NCI-H128 (cell line): ENCODE data around the gene RAB4B.
"Not testable (repeated sequence)": the region's sequence is repeated elsewhere in the genome, so short reads cannot be mapped to it uniquely, and the experiment has no call there.

ENCODE experiments used
- DNase-seq: peaks from one replicate; lab custom pipeline; 2025; ENCODE audit not compliant: unreplicated experiment; lab: John Stamatoyannopoulos, UW

RAB4B gene

DNA sequence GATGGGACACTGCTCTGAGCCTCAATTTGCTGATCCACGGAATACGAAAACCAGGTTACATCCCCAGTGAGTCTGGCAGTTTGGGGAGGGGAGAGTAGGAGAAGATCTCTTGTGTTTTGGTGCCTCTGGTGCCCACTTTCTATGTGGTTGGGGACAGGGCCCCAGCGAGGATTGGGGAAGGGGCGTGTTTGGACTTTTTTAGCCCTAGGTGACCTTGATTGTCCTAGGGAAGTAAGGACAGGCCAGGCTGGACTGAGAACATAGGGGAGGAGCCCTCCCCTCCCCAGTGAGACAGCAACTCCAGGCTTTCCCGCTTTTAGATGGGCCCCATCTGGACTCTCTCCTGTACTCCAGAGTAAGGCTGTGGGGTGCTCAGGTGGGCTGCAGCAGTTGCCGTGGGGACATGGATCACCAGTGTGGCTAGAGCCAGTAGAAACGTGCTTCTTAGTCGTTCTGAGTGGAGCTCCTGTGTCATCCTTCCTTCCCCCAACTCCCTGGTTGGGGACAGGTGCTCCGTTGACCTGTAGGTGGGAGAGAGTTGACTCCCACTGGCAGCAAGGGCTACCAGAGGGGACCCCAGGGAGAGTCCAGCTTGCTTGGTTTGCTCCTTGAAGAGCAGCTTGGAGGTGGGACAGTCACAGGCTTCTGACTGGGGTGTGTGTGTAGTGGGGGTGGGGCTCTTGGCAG lies 25.3 kb downstream of the RAB4B start:
- DNase-seq: no peak

DNA sequence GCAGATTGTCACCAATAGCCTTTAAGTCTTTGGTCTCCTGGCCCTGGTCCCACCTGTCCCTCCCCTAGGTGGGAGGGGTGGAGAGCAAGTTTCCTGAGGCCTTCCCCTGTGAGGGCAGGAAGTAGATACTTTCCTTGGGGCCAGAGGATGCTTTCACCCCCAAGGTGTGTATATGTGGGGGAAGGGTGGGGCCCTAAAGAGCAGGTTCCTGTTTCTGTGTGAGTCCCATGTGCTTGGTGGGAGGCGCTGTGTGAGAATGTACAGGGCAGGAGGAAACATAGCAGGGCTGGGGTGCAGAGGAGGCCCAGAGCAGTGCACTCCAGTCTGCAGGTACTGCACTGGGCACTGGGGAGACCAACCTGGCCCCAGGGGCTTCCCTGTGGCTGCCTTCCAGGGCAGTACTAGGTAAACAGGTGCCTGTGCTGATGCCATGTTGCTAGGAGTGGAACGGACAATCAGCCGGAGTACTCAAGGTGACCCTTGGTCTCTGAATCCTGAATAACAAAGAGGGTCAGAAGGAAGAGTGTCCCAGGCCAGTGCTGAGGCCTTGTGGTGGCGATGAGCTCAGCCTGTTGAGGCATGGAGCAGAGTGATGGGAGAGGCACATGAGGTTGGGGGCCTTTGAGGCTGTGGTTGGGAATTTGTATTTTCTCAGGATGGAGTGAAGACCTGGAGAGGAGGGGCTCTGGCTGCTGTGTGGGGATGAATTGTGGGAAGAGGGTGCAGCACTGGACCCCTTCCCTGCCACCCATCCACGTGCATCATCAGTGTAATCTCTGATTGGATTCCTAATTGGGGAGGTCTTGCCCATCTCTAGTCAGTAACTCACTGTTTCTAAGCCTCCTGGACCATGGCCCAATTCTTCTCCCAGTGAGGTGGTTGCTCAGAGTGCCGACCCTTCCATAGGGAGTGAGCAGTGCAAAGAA lies 26.1 kb downstream of the RAB4B start:
- no peak for DNase-seq

DNA sequence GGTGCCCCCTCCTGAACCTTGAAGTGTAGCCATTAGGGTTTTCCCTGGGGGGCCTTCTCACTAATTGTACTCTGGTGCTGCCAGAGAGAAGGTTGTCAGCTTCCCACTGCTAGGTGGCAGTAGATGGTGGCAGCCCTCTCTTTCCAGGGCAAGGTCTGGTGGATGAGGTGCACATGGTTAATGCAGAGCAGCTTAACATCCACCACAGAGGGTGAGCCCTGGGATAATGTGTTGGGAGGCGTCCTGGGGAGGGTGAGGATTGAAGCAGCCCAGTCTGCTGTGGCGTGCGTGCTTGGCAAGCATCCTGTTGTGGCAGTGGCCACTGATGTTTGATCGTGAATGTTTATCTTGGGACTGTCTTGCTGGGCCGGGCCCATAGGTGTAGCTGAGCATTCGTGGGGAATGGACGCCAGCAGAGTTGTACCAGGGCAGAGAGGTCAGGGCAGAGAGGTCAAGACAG lies 26.8 kb downstream of the RAB4B start:
- DNase-seq: no peak

DNA sequence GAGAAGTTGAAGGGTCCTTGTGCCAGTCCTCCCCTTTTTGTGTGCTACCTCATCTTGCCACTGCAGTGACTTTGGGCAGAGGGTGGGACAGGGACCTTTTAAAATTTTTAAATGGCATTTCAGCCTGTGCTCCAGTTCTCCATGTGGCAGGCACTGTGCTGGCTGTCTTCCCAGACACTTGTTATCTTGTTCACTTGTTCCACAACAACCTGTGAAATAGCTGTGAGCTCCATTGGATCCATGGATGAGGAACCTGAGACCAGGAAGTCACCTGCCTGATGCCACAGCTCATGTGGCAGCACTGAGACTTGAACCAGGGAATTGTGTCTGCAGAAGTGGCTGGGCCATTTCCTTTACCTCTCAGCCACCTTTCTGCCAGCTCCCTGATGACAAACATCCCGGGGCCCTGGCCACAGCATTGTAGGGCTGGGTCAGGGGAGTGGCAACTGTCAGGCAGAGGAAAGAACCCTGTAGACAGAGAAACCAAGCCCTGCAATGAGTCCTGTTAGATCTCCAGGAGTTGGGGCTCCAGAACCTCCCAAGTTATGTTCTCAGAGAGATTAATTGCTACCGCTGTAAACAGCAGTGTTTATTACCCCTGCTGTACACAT lies 27.3 kb downstream of the RAB4B start:
- no peak for DNase-seq

DNA sequence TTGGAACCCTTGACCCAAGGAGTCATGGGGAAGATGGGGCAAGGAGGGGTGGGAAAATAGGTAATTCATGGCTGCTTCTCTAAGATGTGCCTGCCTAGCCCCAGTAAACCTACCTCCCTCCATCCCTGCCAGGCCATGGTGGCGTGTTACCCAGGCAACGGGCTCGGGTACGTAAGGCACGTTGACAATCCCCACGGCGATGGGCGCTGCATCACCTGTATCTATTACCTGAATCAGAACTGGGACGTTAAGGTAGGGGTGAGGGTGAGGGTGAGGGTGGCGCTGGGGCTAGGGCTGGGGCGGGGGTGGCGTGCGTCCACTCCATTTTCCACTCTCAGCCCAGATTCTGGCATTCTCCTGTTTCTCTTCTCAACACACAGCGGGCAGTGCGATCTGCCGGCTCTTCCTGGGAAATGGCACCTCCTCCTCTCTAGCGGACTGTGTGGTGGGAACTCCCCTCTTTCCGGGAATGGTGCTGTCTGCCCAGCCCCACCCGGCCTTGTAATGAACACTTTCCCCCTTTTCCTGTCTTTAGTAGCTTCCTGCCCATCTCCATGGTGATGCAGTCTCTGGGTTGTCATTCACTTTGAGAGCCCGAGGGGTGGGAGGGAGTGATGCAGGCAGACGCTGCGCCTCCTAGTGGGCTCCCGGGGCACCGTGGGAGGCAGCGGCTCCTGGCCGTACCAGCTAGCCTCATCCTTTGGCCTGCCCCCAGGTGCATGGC lies 28.5 kb downstream of the RAB4B start:
- no peak for DNase-seq

DNA sequence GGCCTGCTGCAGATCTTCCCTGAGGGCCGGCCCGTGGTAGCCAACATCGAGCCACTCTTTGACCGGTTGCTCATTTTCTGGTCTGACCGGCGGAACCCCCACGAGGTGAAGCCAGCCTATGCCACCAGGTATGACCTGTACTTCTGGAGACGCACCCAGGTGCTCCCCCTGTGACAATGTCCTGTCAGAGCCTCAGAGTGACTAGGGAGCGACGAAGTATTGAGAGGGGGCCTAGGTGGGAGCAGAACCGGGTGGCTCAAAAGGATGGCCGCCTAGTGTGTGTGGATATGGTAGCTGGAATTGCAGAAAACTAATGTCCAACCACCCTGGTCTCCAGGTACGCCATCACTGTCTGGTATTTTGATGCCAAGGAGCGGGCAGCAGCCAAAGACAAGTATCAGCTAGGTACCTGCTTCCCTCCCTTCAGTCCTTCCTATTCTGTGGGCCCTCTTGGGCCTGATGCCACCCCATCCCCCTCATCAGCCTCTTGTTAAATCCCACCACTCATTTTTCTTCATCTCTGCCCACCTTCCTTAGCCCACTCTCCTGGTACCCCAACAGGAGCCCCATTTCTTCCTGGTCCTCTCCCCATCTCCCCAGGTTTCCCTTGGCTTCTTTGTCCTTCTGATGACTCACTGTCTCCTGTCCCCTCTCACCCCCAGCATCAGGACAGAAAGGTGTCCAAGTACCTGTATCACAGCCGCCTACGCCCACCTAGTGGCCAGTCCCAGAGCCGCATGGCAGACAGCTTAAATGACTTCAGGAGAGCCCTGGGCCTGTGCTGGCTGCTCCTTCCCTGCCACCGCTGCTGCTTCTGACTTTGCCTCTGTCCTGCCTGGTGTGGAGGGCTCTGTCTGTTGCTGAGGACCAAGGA lies 29.3 kb downstream of the RAB4B start:
- no peak for DNase-seq

DNA sequence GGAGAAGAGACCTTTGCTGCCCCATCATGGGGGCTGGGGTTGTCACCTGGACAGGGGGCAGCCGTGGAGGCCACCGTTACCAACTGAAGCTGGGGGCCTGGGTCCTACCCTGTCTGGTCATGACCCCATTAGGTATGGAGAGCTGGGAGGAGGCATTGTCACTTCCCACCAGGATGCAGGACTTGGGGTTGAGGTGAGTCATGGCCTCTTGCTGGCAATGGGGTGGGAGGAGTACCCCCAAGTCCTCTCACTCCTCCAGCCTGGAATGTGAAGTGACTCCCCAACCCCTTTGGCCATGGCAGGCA lies 29.9 kb downstream of the RAB4B start:
- DNase-seq: no peak

DNA sequence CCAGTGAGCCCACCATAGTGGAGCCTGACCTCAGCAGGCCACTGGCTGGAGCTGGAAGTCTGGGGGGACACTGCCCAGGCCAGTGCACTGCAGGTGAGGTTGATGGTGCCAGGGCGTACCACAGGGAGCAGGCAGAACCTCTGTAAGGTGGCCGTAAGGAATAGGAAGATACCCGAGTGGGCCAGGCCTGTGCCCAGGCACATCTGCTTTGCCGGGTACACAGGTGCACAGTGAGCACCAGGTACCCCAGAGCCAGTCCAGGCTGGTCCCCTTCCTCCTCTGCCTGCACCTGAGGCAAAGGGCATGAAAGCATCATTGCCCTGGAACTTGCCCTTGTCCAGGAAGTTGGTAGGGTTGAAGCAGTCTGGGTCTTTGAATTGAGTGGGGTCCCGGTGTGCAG lies 30.4 kb downstream of the RAB4B start:
- no peak for DNase-seq

DNA sequence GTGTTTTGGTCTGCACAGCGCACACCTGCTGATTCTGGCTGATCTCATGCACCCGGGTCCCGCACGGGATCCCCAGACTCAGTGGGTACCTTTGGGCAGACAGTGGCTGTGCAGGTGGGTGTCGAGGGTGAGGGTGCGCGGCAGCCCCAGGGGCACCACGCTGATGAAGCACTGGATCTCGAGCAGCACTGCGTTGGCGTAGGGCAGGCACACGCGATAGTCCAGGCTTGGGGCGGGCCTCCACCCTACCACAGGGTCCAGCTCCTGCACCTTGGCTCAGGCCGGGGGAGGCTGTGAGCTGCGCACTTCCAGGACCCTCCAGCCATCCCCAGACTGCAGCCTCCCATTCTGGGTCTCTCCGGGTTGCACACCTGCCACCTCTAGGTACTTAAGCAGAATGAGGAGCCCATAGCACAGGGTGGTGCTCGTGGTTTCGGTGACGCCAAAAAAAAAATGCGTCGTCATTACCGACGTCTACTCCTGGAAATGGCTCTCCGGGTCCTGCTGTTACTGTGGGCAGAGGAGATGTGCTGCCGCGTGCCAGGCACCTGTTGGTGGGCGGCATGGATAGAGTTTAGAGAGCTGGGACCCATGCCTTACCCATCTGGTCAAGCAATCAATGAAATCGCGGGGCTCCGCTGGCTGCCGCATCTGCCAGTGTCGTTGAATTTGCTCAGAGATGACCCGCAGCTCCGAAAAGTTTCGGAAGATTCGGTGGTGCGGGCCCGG lies 31.5 kb downstream of the RAB4B start:
- no peak for DNase-seq

DNA sequence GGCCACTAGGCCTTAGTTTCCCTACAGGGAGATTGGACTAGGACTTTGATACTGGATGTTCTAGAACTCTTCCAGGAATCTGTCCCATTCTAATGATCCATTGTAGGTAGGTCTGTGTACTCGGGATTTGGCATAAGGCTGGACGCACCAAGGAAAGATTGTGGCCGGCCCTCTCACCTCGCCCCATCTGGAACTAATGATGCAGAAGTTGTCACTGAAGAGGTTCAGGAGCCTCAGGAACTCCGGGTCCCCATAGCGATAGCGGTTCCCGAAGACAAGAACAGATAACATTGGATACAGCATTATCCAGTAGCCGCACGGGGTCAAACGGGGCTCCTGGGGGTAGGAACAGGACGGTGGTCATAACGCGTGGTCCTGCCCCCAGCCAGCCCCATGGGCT lies 32.1 kb downstream of the RAB4B start:
- no peak for DNase-seq

DNA sequence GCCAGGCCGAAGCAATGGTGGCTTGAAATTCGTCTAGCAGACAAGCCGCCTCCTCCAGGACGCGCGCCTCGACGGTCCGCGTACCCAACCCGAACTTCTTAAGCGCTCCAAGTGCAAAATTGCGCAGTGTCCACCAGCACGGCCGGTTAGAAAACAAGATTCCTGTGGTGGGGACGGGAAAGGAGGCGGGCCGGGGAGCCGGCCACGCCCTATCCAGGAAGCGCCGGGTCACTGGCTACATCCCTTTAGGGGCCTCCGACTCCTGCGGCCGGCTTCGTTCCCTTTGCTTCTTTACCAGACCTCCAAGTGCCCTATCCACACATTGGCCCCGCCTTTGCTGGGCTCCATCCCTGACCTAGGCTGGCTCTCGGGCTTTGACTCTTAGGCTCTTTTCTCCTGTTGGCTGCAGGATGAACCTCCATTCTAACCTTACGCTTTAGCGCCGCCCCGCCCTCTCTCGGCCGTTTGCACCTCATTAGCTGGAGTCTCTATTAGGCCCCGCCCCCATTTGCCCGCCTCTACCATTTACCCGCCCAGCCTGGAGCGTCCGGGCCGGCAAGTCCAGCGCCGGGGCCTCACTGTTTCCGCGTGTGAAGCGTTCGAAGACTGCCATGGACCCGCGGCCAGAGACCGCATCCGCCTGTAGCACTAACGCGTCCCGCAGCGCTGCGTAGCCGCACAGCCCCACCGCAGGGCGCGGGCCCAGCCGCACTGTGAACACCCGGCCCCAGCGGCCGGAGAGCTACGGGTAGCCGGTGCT lies 32.8 kb downstream of the RAB4B start:
- not testable (repeated sequence) for DNase-seq

DNA sequence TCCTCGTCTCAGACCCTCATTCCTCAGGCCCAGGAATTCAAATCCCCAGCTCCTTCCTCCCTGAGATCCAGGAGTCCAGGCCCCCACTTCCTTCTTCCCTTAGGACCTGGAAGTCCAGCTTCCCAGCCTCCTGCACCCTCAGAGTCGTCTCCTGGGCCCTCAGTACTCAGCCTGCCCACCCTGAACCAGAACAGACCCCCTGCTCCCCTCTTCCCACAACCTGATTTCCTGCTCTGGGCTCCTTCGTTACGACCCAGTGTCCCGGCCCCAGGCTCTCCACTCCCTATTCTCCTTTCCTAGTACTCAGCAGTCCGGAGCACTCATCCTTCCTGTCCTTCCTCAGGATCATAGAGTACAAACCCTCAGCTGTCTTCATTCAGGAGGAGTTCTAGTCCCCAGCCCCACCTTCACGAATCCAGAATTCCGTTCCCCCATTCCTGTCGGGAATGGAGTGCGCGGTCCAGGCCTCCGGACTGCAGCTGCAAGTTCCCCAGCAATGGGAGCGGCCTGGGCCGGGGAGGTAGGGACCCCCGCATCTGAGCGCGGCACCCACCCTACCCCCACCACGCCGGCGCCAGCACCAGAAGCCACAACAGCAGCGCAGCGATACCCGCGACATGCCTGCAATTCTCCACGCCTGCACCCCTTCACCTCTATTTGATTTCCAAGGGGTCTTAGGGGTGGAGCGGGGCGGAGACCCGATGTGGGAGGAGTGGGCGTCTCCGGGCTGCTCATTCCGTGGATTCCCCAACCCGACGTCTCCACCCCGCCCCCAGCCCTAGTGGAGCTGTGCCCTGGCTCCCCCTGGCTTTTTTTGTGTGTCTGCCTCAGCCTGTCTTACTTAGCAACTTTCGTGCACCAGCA lies 33.7 kb downstream of the RAB4B start:
- DNase-seq: no peak

DNA sequence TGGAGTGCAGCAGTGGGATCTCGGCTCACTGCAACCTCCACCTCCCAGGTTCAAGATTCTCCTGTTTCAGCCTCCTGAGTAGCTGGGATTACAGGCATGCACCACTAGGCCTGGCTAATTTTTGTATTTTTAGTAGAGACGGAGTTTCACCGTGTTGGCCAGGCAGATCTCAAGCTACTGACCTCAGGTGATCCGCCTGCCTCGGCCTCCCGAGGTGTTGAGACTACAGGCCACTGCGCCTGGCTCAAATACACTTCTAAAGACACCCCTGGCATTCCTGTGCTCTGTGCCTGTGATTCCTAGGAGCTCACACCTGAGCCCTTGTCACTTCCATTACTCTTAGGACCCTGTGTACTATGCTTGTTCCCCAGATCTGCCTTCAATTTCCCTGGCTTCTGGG lies 34.5 kb downstream of the RAB4B start:
- DNase-seq: not testable (repeated sequence)

DNA sequence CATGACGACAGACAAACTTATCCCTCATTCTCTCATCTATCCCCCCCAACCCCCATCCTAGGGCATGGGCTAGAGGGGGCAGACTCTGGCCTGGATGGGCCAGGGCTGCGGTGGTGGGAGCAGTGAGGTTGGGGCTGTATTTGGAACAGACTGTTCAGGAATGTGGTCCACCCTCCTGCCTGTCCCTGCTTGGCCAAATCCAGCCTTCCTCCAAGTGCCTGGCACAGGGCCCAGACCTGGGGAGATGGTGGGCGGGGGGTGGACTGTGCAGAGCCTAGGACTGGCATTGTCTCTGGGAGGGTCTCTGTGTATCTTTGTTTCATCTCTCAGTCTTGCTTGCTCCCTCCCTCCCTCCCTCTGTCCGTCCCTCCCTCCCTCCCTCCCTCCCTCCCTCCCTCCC lies 35.1 kb downstream of the RAB4B start:
- DNase-seq: no peak

DNA sequence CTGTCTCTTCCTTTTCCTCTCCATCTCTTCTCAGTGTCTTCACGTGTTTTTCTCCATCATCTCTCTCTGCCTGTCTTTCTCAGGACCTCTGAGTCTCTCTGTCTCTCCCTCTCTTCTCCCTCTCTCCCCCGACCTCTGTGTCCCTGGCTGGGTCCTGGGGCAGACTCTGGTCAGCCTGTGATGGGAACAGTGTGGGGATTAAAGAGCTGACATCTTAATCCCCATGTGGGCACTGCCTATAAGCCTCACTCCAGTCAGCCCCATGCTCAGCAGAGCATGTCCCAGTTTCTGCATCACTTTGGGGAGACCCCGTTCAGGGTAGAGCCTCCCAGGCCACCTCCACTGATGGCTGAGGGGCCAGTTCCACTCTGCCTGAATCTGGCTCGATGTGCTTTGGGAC lies 37.2 kb downstream of the RAB4B start:
- no peak for DNase-seq

DNA sequence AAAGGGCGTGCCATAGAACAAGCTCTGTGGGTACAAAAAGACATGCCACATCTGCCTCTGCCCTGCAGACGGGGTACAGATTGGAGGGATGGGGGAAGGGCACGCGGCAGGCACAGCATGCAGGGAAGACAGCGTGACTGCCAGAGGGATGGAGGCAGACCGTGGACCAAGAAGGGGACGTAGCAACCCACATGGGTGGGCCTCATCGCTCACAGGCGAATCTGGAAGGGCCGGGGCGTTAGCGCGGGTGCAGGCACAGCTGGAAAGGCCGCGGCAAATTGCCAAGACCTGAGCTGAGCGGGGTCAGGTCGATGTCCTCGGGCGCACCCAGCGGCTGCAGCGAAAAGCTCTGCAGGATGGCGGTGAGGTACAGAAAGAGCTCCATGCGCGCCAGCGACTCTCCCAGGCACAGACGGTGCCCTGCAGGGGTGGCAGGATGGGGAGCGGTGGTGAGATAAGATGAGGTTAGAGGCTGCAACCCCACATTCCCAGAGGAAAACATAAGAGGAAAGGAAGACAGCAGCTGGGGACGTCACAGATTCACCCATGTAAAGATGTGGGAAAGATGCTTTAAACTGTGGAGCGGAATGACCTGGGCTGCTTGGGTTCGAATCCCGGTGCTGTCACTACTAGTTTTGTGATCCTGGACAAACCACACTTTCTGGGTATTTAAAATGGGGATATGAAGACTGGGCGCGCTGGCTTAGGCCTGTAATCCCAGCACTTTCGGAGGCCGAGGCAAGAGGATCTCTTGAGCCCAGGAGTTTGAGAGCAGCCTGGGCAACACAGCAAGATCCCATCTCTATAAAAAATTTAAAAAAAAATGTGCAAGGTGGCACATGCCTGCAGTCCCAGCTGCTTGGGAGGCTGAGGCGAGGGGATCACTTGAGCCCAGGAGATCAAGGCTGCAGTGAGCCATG lies 40.7 kb downstream of the RAB4B start:
- not testable (repeated sequence) for DNase-seq
